Measurements from ENCODE around the gene UBE4A. TPM values are rescaled to one million over a fixed set of nuclear protein-coding genes. Genes with fewer than 3 reads are reported as not detected.

UBE4A gene
- total and polyA plus RNA-seq, 9 of the 15 experiments (the other 6 are each of a cell fraction or from before 2014, with no cell fraction given), result 13.5 to 45.2 (median 26.8) TPM

GRCh38 chr11:118375978-118376377 is 16.6 kb downstream of the UBE4A start:
- POLR2A ChIA-PET, result interaction anchor here (1.2 kb wide), 1 partner anchor 16 kb away, joined by 8 read pairs; no protein-coding TSS in a partner anchor

DNA sequence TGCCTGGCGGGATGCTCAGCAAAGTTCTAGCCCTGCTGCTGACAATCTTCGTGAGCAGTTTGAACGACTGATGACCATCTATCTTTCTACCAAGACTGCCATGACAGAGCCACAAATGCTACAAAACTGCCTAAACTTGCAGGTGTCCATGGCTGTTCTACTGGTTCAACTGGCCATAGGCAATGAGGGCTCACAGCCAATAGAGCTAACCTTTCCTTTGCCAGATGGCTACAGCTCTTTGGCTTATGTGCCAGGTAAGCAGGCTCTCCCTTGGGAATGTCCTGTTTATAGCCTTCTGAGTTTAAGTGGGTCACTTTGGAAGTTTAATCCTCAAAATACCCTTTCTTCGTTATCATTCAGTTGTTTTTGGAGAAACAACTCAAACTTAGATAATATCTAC is 20.1 kb downstream of the UBE4A start:
- POLR2A ChIA-PET, result interaction anchor here (0.8 to 1.0 kb wide), 3 partner anchors 18 to 56 kb away, joined by 3 to 4 read pairs (median 4); no protein-coding TSS in a partner anchor
- H3K27me3 ChIP-seq (ENCODE audit: control insufficient read depth in 2 of 2, insufficient read depth in 2 of 2, low read length in 2 of 2), result no peaks in the 10 kb centered on the region
- H3K4me2 ChIP-seq (ENCODE audit: insufficient read depth, low read length), result no peak overlapping the region
- in situ Hi-C loops (cut with MboI), result no loop called here
- ATAC-seq (no peak), DNase-seq (ENCODE audit: extremely low read depth in 1 of 4, low spot score in 3 of 4) (no peak), FAIRE-seq (no peak)
- H3K9me3 ChIP-seq (replicated peaks; ENCODE audit: control insufficient read depth, insufficient read depth, low read depth, low read length), result no peaks in the 10 kb centered on the region
- CTCF ChIA-PET (ENCODE audit: low intra/inter-chr PET ratio), result no interaction called here
- no peak overlapping the region for H2AFZ ChIP-seq (ENCODE audit: low read depth, low read length)
- no peaks in the 10 kb centered on the region for H3K9me1 ChIP-seq (ENCODE audit: control insufficient read depth, insufficient read depth, low read length)
- no peak for TF ChIP-seq ZC3H11A (IDR thresholded peaks at IDR 0.05; ENCODE audit: low read depth, low read length)
- no peak for TF ChIP-seq HNRNPLL (IDR thresholded peaks at IDR 0.05; ENCODE audit: low read depth, low read length, poor library complexity, severe bottlenecking)
- no peak for TF ChIP-seq ZNF224 (CRISPR knock-in tag; IDR thresholded peaks at IDR 0.05)
- no peak for TF ChIP-seq GATAD2B (IDR thresholded peaks at IDR 0.05; ENCODE audit: borderline replicate concordance)
- TF ChIP-seq BRD9 (IDR thresholded peaks at IDR 0.05; ENCODE audit: low read depth, partially characterized antibody), result no peak
- H3K4me3 ChIP-seq, result no peak overlapping the region
- intact Hi-C loops (cut with micrococcal nuclease), result no loop called here
- H3K79me2 ChIP-seq (ENCODE audit: control insufficient read depth, insufficient read depth, low read length), result no peaks in the 10 kb centered on the region
- no peak overlapping the region for H3K9ac ChIP-seq (ENCODE audit: insufficient read depth in 1 of 2, low read depth in 2 of 2, low read length in 2 of 2)
- H3K4me1 ChIP-seq (replicated peaks in 1 of 2; ENCODE audit: control insufficient read depth in 2 of 2, insufficient read depth in 2 of 2, low read length in 2 of 2), result no peaks in the 10 kb centered on the region
- H3K36me3 ChIP-seq (ENCODE audit: control insufficient read depth, insufficient read depth, low read length), result peaks cover 85% of the 10 kb centered on the region
- no TSS peak for BruUV-seq (replicated peaks)
- no peaks in the 10 kb centered on the region for H4K20me1 ChIP-seq (replicated peaks; ENCODE audit: control insufficient read depth, insufficient read depth, low read length)
- 88% methylated on average over 4 of the region's 4 CpGs for WGBS (ENCODE audit: insufficient coverage, low coverage, missing lambda C conversion rate)
- H3K27ac ChIP-seq (ENCODE audit: extremely low read depth, low read depth, low read length), result no peak overlapping the region

More at GRCh38 chr11:118375978-118376377, 16.6 kb downstream of the UBE4A start:
- TF ChIP-seq SUPT5H (IDR thresholded peaks at IDR 0.05) (peak; percentile 48), POLR2A (conservative IDR thresholded peaks at IDR 0.05) (0 out of 2 replicates have a peak, but pooled peaks have one; percentile 38), NFIC (IDR thresholded peaks at IDR 0.05) (no peak)
- H3K9ac ChIP-seq (ENCODE audit: insufficient read depth in 1 of 2, low read depth in 2 of 2, low read length in 2 of 2), result no peak overlapping the region
- H2AFZ ChIP-seq (ENCODE audit: low read depth, low read length), result no peak overlapping the region
- no peak overlapping the region for H3K27ac ChIP-seq (ENCODE audit: extremely low read depth, low read depth, low read length)
- H3K4me3 ChIP-seq, result no peak overlapping the region
- no peaks in the 10 kb centered on the region for H3K9me3 ChIP-seq (replicated peaks; ENCODE audit: control insufficient read depth, insufficient read depth, low read depth, low read length)
- no peaks in the 10 kb centered on the region for H3K79me2 ChIP-seq (ENCODE audit: control insufficient read depth, insufficient read depth, low read length)
- no TSS peak for BruUV-seq (replicated peaks)
- intact Hi-C loops (cut with micrococcal nuclease) (no loop called here), in situ Hi-C loops (cut with MboI) (no loop called here)
- no peak for ATAC-seq
- no peak overlapping the region for H3K4me2 ChIP-seq (ENCODE audit: insufficient read depth, low read length)
- CTCF ChIA-PET (ENCODE audit: low intra/inter-chr PET ratio), result no interaction called here
- no peak for DNase-seq (ENCODE audit: extremely low read depth in 1 of 4, low spot score in 3 of 4)
- no peak for FAIRE-seq
- H3K4me1 ChIP-seq (replicated peaks in 1 of 2; ENCODE audit: control insufficient read depth in 2 of 2, insufficient read depth in 2 of 2, low read length in 2 of 2), result peaks cover 0 to 6% of the 10 kb centered on the region in 2 experiments; a peak in 2 of 5 replicates
- no peaks in the 10 kb centered on the region for H3K9me1 ChIP-seq (ENCODE audit: control insufficient read depth, insufficient read depth, low read length)
- no peaks in the 10 kb centered on the region for H3K27me3 ChIP-seq (ENCODE audit: control insufficient read depth in 2 of 2, insufficient read depth in 2 of 2, low read length in 2 of 2)
- peaks cover 85% of the 10 kb centered on the region for H3K36me3 ChIP-seq (ENCODE audit: control insufficient read depth, insufficient read depth, low read length)
- no peaks in the 10 kb centered on the region for H4K20me1 ChIP-seq (replicated peaks; ENCODE audit: control insufficient read depth, insufficient read depth, low read length)

All from K562 (cell line).